ENCODE data around the gene GXYLT2.

Gene GXYLT2

GRCh38 chr3:72951259-72951722 lies 63.4 kb downstream of the GXYLT2 start:
- peaks cover 7% of the 10 kb centered on the region; the same call in 1 of the 2 replicates for H3K27me3 ChIP-seq (ENCODE audit: low read depth, low read length)
- H3K4me1 ChIP-seq (ENCODE audit: low read length), result no peaks in the 10 kb centered on the region; the same call in 1 of the 2 replicates
- no peaks in the 10 kb centered on the region for H3K9me3 ChIP-seq (ENCODE audit: insufficient read depth, low read length)
- no peak overlapping the region for H3K9ac ChIP-seq (ENCODE audit: low read length)
- no peaks in the 10 kb centered on the region for H3K79me2 ChIP-seq (ENCODE audit: low read length)
- no peak overlapping the region for H2AFZ ChIP-seq (ENCODE audit: low read depth, low read length)
- H3K4me3 ChIP-seq (ENCODE audit: low read length), result no peak overlapping the region
- H3K4me2 ChIP-seq (ENCODE audit: low read length), result no peak overlapping the region
- H4K20me1 ChIP-seq (ENCODE audit: insufficient read depth, low read length), result no peaks in the 10 kb centered on the region
- no peak for TF ChIP-seq CTCF (IDR thresholded peaks at IDR 0.05; ENCODE audit: low read depth, low read length)
- no peak for TF ChIP-seq EZH2phosphoT487 (IDR thresholded peaks at IDR 0.05; ENCODE audit: low read depth)
- H3K27ac ChIP-seq (ENCODE audit: low read length), result no peak overlapping the region
- no peaks in the 10 kb centered on the region for H3K36me3 ChIP-seq (replicated peaks; ENCODE audit: low read depth, low read length)

GRCh38 chr3:72953325-72953956 lies 65.6 kb downstream of the GXYLT2 start:
- no peaks in the 10 kb centered on the region for H3K9me3 ChIP-seq (ENCODE audit: insufficient read depth, low read length)
- H4K20me1 ChIP-seq (ENCODE audit: insufficient read depth, low read length), result no peaks in the 10 kb centered on the region
- peaks cover 7% of the 10 kb centered on the region; the same call in 1 of the 2 replicates for H3K27me3 ChIP-seq (ENCODE audit: low read depth, low read length)
- H3K4me3 ChIP-seq (ENCODE audit: low read length), result no peak overlapping the region
- TF ChIP-seq EZH2phosphoT487 (IDR thresholded peaks at IDR 0.05; ENCODE audit: low read depth) (no peak), CTCF (IDR thresholded peaks at IDR 0.05; ENCODE audit: low read depth, low read length) (no peak)
- no peak overlapping the region for H3K27ac ChIP-seq (ENCODE audit: low read length)
- H3K79me2 ChIP-seq (ENCODE audit: low read length), result no peaks in the 10 kb centered on the region
- H2AFZ ChIP-seq (ENCODE audit: low read depth, low read length), result no peak overlapping the region
- peaks cover 7% of the 10 kb centered on the region for H3K4me1 ChIP-seq (ENCODE audit: low read length)
- no peaks in the 10 kb centered on the region for H3K36me3 ChIP-seq (replicated peaks; ENCODE audit: low read depth, low read length)
- H3K9ac ChIP-seq (ENCODE audit: low read length), result no peak overlapping the region
- H3K4me2 ChIP-seq (ENCODE audit: low read length), result no peak overlapping the region

- Histone ChIP-seq H3K9me3 (ENCODE audit: insufficient read depth, low read length) (no peaks in the 10 kb centered on the region), H3K4me1 (ENCODE audit: low read length) (peaks cover 10% of the 10 kb centered on the region), H3K27ac (ENCODE audit: low read length) (no peak overlapping the region), H3K36me3 (replicated peaks; ENCODE audit: low read depth, low read length) (no peaks in the 10 kb centered on the region), H3K9ac (ENCODE audit: low read length) (no peak overlapping the region), H3K79me2 (ENCODE audit: low read length) (no peaks in the 10 kb centered on the region), H2AFZ (ENCODE audit: low read depth, low read length) (no peak overlapping the region), H4K20me1 (ENCODE audit: insufficient read depth, low read length) (no peaks in the 10 kb centered on the region), H3K4me3 (ENCODE audit: low read length) (no peak overlapping the region), H3K4me2 (ENCODE audit: low read length) (no peak overlapping the region), H3K27me3 (ENCODE audit: low read depth, low read length) (0 out of 2 replicates have a peak, but pooled peaks cover 4% of the 10 kb centered on the region)
- TF ChIP-seq CTCF (IDR thresholded peaks at IDR 0.05; ENCODE audit: low read depth, low read length) (no peak), EZH2phosphoT487 (IDR thresholded peaks at IDR 0.05; ENCODE audit: low read depth) (no peak)
These were observed 69.5 kb downstream of the GXYLT2 start for GRCh38 chr3:72957297-72957696.

- no peaks in the 10 kb centered on the region for H4K20me1 ChIP-seq (ENCODE audit: insufficient read depth, low read length)
- H3K9me3 ChIP-seq (ENCODE audit: insufficient read depth, low read length), result no peaks in the 10 kb centered on the region
- H3K27ac ChIP-seq (ENCODE audit: low read length), result no peak overlapping the region
- H3K27me3 ChIP-seq (ENCODE audit: low read depth, low read length), result 0 out of 2 replicates have a peak, but pooled peaks cover 4% of the 10 kb centered on the region
- no peak overlapping the region for H2AFZ ChIP-seq (ENCODE audit: low read depth, low read length)
- TF ChIP-seq EZH2phosphoT487 (IDR thresholded peaks at IDR 0.05; ENCODE audit: low read depth), result no peak
- H3K36me3 ChIP-seq (replicated peaks; ENCODE audit: low read depth, low read length), result no peaks in the 10 kb centered on the region
- H3K79me2 ChIP-seq (ENCODE audit: low read length), result no peaks in the 10 kb centered on the region
- no peak overlapping the region for H3K4me2 ChIP-seq (ENCODE audit: low read length)
- no peak overlapping the region for H3K9ac ChIP-seq (ENCODE audit: low read length)
- H3K4me1 ChIP-seq (ENCODE audit: low read length), result peaks cover 10% of the 10 kb centered on the region
- no peak overlapping the region for H3K4me3 ChIP-seq (ENCODE audit: low read length)
These were observed 71.5 kb downstream of the GXYLT2 start for GRCh38 chr3:72959336-72959735.

Measured in OCI-LY3 (cell line).